HCT116 (cell line): ENCODE measurements around the gene PLEKHM3. TPM values are rescaled to one million over a fixed set of nuclear protein-coding genes. Genes with fewer than 3 reads are reported as not detected.

Experiments
- ATAC-seq: fragments of 200-7000 bp; cut with Tn5 transposase; 2 replicates; pipeline ENCODE4 v1.9.1; 2020; ENCODE audit warnings: mild to moderate bottlenecking, moderate library complexity
- BruUV-seq: library from RNA; stranded (reverse); fragments of 400-500 nt; replicated peaks from 2 replicates; lab custom pipeline; 2021; lab: Mats Ljungman, UMichigan
- CTCF ChIA-PET: fragments of 300-600 bp; sonication (Branson Sonifier 250); formaldehyde crosslinking; loops from one replicate; lab custom pipeline; 2021; ENCODE audit warnings: antibody characterized with exemption; lab: Charles Lee
- POLR2A ChIA-PET: fragments of 300-600, 350-600 bp; sonication (Branson Sonifier 250); formaldehyde crosslinking; loops from one replicate; lab custom pipeline; 2021; ENCODE audit warnings: antibody characterized with exemption; lab: Charles Lee
- RAD21 ChIA-PET, 2 experiments: fragments of 300-600 bp; sonication (Branson Sonifier 250); formaldehyde crosslinking; loops; one replicate each; lab custom pipeline; 2023; ENCODE audit warnings: low total read pairs in 2 of 2; ENCODE audit not compliant: uncharacterized antibody in 2 of 2, unreplicated experiment in 2 of 2, low non-redundant PET in 1 of 2; lab: Charles Lee
- DNase-seq: peaks from one replicate; pipeline ENCODE4 v3.0.0-alpha.2; 2010; ENCODE audit warnings: low read depth, low spot score
- H2AFZ ChIP-seq: fragments of 200-600 bp; shearing (Covaris generic), sonication (generic); 2 replicates; pipeline ENCODE4 v1.6.1; 2017; ENCODE audit warnings: low read depth, mixed run types, mixed read lengths, antibody characterized with exemption, low read length; ENCODE audit not compliant: poor library complexity, severe bottlenecking
- H3K27ac ChIP-seq: 2 replicates; pipeline ENCODE4 v1.5.1; 2012; ENCODE audit warnings: low read depth, low read length
- H3K27me3 ChIP-seq: fragments of 200-600 bp; sonication (generic); 2 replicates; pipeline ENCODE4 v1.6.1; 2016; ENCODE audit warnings: mixed run types, low read length, mixed read lengths; ENCODE audit not compliant: insufficient read depth
- H3K36me3 ChIP-seq, 2 experiments: fragments of 200-500 bp in 1 of 2; fragments of 200-600 bp in 1 of 2; sonication (Bioruptor generic) in 1 of 2; sonication (generic) in 1 of 2; 2 replicates each; pipeline versions ENCODE4 v1.5.1 to v1.6.1; 2014 to 2016; ENCODE audit warnings: low read length in 2 of 2, inconsistent platforms in 1 of 2, mixed read lengths in 1 of 2, mixed run types in 1 of 2; ENCODE audit not compliant: insufficient read depth in 2 of 2, control insufficient read depth in 1 of 2
- H3K4me1 ChIP-seq, 2 experiments: fragments of 200-600 bp in 1 of 2; sonication (generic) in 1 of 2; 2 replicates each; pipeline versions ENCODE4 v1.5.1 to v1.6.1; 2012 to 2017; ENCODE audit warnings: low read length in 2 of 2, inconsistent platforms in 1 of 2, mild to moderate bottlenecking in 1 of 2, mixed read lengths in 1 of 2, mixed run types in 1 of 2, moderate library complexity in 1 of 2; ENCODE audit not compliant: insufficient read depth in 2 of 2, control insufficient read depth in 1 of 2
- H3K4me2 ChIP-seq: fragments of 200-600 bp; sonication (generic); 2 replicates; pipeline ENCODE4 v1.6.1; 2017; ENCODE audit warnings: mixed run types, low read length, mixed read lengths
- H3K4me3 ChIP-seq, 2 experiments: fragments of 200-600 bp in 1 of 2; sonication (generic) in 1 of 2; replicated peaks in 1 of 2; 2 replicates each; pipeline ENCODE4 v1.5.1; 2011 to 2016; ENCODE audit warnings: low read length in 2 of 2, control low read depth in 1 of 2, low read depth in 1 of 2, mild to moderate bottlenecking in 1 of 2, mixed read lengths in 1 of 2, mixed run types in 1 of 2
- H3K79me2 ChIP-seq: fragments of 200-600 bp; sonication (generic); 2 replicates; pipeline ENCODE4 v1.6.1; 2017; ENCODE audit warnings: mild to moderate bottlenecking, mixed run types, low read length, moderate library complexity, mixed read lengths; ENCODE audit not compliant: insufficient read depth
- H3K9ac ChIP-seq: fragments of 200-600 bp; sonication (generic); 2 replicates; pipeline ENCODE4 v1.6.1; 2016; ENCODE audit warnings: low read length, mixed read lengths
- H3K9me2 ChIP-seq: fragments of 200-600 bp; sonication (generic), shearing (Covaris generic); 2 replicates; pipeline ENCODE4 v1.6.1; 2017; ENCODE audit warnings: mixed run types, mild to moderate bottlenecking, moderate library complexity; ENCODE audit not compliant: insufficient read depth
- H3K9me3 ChIP-seq, 2 experiments: fragments of 200-500 bp in 1 of 2; fragments of 200-600 bp in 1 of 2; sonication (Bioruptor generic) in 1 of 2; sonication (generic) in 1 of 2; 2 replicates each; pipeline ENCODE4 v1.6.1; 2014 to 2017; ENCODE audit warnings: low read length in 2 of 2, mixed read lengths in 2 of 2, inconsistent platforms in 1 of 2, low read depth in 1 of 2, mild to moderate bottlenecking in 1 of 2, mixed run types in 1 of 2, moderate library complexity in 1 of 2; ENCODE audit not compliant: control insufficient read depth in 1 of 2, insufficient read depth in 1 of 2
- H4K20me1 ChIP-seq: fragments of 200-600 bp; sonication (generic), shearing (Covaris generic); 2 replicates; pipeline ENCODE4 v1.6.1; 2017; ENCODE audit warnings: mixed run types, mild to moderate bottlenecking, moderate library complexity; ENCODE audit not compliant: insufficient read depth
- CBX3 ChIP-seq: IDR thresholded peaks from 2 replicates; pipeline ENCODE4 v1.6.1; 2012; ENCODE audit warnings: low read depth
- EGR1 ChIP-seq: IDR thresholded peaks from 2 replicates; pipeline ENCODE4 v1.6.1; 2012; ENCODE audit warnings: low read depth
- ELF1 ChIP-seq: IDR thresholded peaks from 2 replicates; pipeline ENCODE4 v1.6.1; 2012; ENCODE audit warnings: low read depth, borderline replicate concordance
- EZH2phosphoT487 ChIP-seq: fragments of 200-600 bp; IDR thresholded peaks from 2 replicates; pipeline ENCODE4 v1.6.1; 2018; ENCODE audit warnings: antibody characterized with exemption, borderline replicate concordance
- FOSL1 ChIP-seq: IDR thresholded peaks from 2 replicates; pipeline ENCODE4 v1.6.1; 2012; ENCODE audit warnings: low read depth
- JUND ChIP-seq: IDR thresholded peaks from 2 replicates; pipeline ENCODE4 v1.6.1; 2012
- POLR2A ChIP-seq: IDR thresholded peaks from 2 replicates; pipeline ENCODE4 v1.7.0; 2011; ENCODE audit warnings: borderline replicate concordance; ENCODE audit not compliant: insufficient read depth, insufficient read length; ENCODE audit errors: extremely low read depth
- RAD21 ChIP-seq: IDR thresholded peaks from 2 replicates; pipeline ENCODE4 v1.6.1; 2012; ENCODE audit warnings: low read depth, mild to moderate bottlenecking
- SIN3A ChIP-seq: IDR thresholded peaks from 2 replicates; pipeline ENCODE4 v1.6.1; 2012; ENCODE audit warnings: low read depth
- SP1 ChIP-seq: IDR thresholded peaks from 2 replicates; pipeline ENCODE4 v1.6.1; 2012; ENCODE audit warnings: low read depth
- SRF ChIP-seq: IDR thresholded peaks from 2 replicates; pipeline ENCODE4 v1.6.1; 2012; ENCODE audit warnings: low read depth
- TCF7L2 ChIP-seq: IDR thresholded peaks from 2 replicates; pipeline ENCODE4 v1.7.0; 2011; ENCODE audit warnings: borderline replicate concordance, inconsistent platforms; ENCODE audit not compliant: insufficient read depth, insufficient read length; ENCODE audit errors: extremely low read depth
- ZFX ChIP-seq: fragments of 450-650 bp; IDR thresholded peaks from 2 replicates; pipeline ENCODE4 v1.6.1; 2017
- ZNF274 ChIP-seq: fragments of 200-500 bp; sonication (Bioruptor generic); IDR thresholded peaks from 2 replicates; pipeline ENCODE4 v1.6.1; 2014; ENCODE audit warnings: mild to moderate bottlenecking, low read depth, low read length, inconsistent platforms
- intact Hi-C: fragments of 100-400 bp; cut with micrococcal nuclease; formaldehyde crosslinking; loops from 2 replicates; pipeline ENCODE4 v1.10.0; 2022
- total RNA-seq: library from RNA; stranded (reverse); gene quantifications from one replicate; pipeline ENCODE4 v1.2.1, GENCODE V29; 2021; ENCODE audit not compliant: unreplicated experiment
- TF ChIP-seq, protein P1 (sequence below): IDR thresholded peaks from 2 replicates; pipeline ENCODE4 v1.6.1; 2012
- TF ChIP-seq, protein P2 (sequence below): IDR thresholded peaks from 2 replicates; pipeline ENCODE4 v1.6.1; 2012
- TF ChIP-seq, protein P3 (sequence below): IDR thresholded peaks from 2 replicates; pipeline ENCODE4 v1.6.1; 2012; ENCODE audit warnings: low read depth
- TF ChIP-seq, protein P4 (sequence below), 3 experiments: fragments of 200-600 bp in 1 of 3; sonication (generic) in 1 of 3; IDR thresholded peaks in 2 of 3; conservative IDR thresholded peaks in 1 of 3; 2 replicates each; pipeline ENCODE4 v1.5.1; 2012 to 2017; ENCODE audit warnings: low read depth in 2 of 3, low read length in 2 of 3, antibody characterized with exemption in 1 of 3, borderline replicate concordance in 1 of 3, control low read depth in 1 of 3, mild to moderate bottlenecking in 1 of 3, mixed read lengths in 1 of 3, mixed run types in 1 of 3, moderate library complexity in 1 of 3; ENCODE audit not compliant: insufficient read depth in 1 of 3

The PLEKHM3 gene
- total RNA-seq, 1 experiment from 2014 or later, result 6.3 TPM

DNA sequence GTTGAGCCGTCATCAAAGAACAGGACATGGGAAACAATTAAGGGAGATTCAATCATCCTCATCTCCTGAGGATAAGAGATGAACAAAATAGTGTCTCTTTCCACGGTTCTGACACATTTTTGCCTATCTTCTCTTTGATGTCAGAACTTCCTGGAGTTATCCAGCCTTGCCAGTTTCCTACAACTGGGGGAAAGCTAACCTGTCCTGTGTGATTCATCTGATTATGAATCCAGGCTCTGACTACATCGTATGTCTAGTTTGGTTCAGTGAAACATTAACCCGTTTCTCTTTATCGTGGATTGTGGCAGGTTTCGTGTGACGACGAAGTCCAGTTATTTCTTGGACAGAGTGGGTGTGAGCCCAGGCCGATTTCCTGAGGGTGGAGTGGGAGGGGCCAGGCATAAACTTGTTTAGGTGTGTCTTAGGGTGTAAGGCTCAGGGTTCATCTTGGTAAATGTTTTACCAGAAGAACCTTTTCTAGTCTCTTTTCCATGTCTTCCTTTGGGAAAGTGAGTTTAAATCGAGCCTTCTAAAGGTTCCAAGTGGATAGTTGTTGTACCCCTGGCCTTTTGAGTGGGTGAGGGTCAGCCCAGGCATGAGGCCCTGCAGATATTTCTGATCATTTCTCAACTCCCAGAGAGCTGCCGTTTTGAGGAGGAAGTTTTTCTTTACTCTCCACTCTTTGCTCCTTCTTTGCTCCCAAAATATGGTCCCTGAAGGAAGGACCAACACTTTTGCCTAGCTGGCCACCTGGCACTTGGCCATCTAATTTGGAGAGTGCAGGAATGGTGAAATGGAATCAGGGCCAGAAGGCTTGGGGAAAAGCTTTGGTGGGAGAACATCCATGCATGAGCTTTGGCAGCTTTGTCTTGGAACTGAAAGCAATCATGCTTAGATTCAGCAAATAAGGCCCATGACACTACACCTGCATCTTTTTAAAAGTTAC is 205.2 kb downstream of the PLEKHM3 start:
- Histone ChIP-seq H3K4me3 (0 out of 4 replicates have a peak overlapping the region, but pooled peaks of 1 of the 2 experiments have one; percentile 5), H2AFZ (no peak overlapping the region)
- TF ChIP-seq, protein P1, sequence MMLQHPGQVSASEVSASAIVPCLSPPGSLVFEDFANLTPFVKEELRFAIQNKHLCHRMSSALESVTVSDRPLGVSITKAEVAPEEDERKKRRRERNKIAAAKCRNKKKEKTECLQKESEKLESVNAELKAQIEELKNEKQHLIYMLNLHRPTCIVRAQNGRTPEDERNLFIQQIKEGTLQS, result no peak
- TF ChIP-seq, protein P2, sequence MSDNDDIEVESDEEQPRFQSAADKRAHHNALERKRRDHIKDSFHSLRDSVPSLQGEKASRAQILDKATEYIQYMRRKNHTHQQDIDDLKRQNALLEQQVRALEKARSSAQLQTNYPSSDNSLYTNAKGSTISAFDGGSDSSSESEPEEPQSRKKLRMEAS, result peak; percentile 18; the same call in 1 of the 2 replicates
- no peak for TF ChIP-seq SIN3A
- TF ChIP-seq EGR1, result no peak
- TF ChIP-seq, protein P3, sequence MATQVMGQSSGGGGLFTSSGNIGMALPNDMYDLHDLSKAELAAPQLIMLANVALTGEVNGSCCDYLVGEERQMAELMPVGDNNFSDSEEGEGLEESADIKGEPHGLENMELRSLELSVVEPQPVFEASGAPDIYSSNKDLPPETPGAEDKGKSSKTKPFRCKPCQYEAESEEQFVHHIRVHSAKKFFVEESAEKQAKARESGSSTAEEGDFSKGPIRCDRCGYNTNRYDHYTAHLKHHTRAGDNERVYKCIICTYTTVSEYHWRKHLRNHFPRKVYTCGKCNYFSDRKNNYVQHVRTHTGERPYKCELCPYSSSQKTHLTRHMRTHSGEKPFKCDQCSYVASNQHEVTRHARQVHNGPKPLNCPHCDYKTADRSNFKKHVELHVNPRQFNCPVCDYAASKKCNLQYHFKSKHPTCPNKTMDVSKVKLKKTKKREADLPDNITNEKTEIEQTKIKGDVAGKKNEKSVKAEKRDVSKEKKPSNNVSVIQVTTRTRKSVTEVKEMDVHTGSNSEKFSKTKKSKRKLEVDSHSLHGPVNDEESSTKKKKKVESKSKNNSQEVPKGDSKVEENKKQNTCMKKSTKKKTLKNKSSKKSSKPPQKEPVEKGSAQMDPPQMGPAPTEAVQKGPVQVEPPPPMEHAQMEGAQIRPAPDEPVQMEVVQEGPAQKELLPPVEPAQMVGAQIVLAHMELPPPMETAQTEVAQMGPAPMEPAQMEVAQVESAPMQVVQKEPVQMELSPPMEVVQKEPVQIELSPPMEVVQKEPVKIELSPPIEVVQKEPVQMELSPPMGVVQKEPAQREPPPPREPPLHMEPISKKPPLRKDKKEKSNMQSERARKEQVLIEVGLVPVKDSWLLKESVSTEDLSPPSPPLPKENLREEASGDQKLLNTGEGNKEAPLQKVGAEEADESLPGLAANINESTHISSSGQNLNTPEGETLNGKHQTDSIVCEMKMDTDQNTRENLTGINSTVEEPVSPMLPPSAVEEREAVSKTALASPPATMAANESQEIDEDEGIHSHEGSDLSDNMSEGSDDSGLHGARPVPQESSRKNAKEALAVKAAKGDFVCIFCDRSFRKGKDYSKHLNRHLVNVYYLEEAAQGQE, result no peak
- no peak for TF ChIP-seq EZH2phosphoT487
- TF ChIP-seq SP1, result peak; percentile 56
- TF ChIP-seq SRF, result no peak
- no peak for TF ChIP-seq ZFX
- peak; percentile 24; the same call in 1 of the 2 replicates for TF ChIP-seq FOSL1
- 0 out of 2 replicates have a peak, but pooled peaks have one; percentile 7 for TF ChIP-seq RAD21
- TF ChIP-seq CBX3, result peak; percentile 74
- TF ChIP-seq JUND, result peak; percentile 54
- TF ChIP-seq ELF1, result no peak
- TF ChIP-seq, protein P4, sequence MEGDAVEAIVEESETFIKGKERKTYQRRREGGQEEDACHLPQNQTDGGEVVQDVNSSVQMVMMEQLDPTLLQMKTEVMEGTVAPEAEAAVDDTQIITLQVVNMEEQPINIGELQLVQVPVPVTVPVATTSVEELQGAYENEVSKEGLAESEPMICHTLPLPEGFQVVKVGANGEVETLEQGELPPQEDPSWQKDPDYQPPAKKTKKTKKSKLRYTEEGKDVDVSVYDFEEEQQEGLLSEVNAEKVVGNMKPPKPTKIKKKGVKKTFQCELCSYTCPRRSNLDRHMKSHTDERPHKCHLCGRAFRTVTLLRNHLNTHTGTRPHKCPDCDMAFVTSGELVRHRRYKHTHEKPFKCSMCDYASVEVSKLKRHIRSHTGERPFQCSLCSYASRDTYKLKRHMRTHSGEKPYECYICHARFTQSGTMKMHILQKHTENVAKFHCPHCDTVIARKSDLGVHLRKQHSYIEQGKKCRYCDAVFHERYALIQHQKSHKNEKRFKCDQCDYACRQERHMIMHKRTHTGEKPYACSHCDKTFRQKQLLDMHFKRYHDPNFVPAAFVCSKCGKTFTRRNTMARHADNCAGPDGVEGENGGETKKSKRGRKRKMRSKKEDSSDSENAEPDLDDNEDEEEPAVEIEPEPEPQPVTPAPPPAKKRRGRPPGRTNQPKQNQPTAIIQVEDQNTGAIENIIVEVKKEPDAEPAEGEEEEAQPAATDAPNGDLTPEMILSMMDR (IDR thresholded peaks at IDR 0.05 in 2 of 3, conservative IDR thresholded peaks at IDR 0.05 in 1 of 3; ENCODE audit: borderline replicate concordance in 1 of 3, insufficient read depth in 1 of 3, low read depth in 2 of 3, low read length in 2 of 3), result no peak
- TF ChIP-seq ZNF274, result no peak
- no peak for TF ChIP-seq TCF7L2
- no peak for TF ChIP-seq POLR2A

More for the DNA sequence above, 205.2 kb downstream of the PLEKHM3 start:
- Histone ChIP-seq H3K79me2 (no peaks in the 10 kb centered on the region), H3K4me1 (peaks cover 8 to 16% of the 10 kb centered on the region in 2 experiments), H3K36me3 (no peaks in the 10 kb centered on the region), H3K9ac (0 out of 2 replicates have a peak overlapping the region, but pooled peaks have one; percentile 4), H4K20me1 (no peaks in the 10 kb centered on the region), H3K27ac (no peak overlapping the region), H3K27me3 (no peaks in the 10 kb centered on the region), H3K4me2 (peak overlapping the region; percentile 62), H3K9me3 (no peaks in the 10 kb centered on the region), H3K9me2 (no peaks in the 10 kb centered on the region)
- ChIA-PET POLR2A (interaction anchor here (0.7 kb wide), 1 partner anchor 28 kb away, joined by 5 read pairs; no protein-coding TSS in a partner anchor), CTCF (no interaction called here), RAD21 (interaction anchor here in 1 of 2 experiments (1.2 kb wide), 1 partner anchor 9 kb away, joined by 3 read pairs; no protein-coding TSS in a partner anchor)
- ATAC-seq, result peak; percentile 60
- intact Hi-C loops, result no loop called here
- no TSS peak for BruUV-seq
- no peak for DNase-seq
